NCI-H446 treated with DMSO at 0.1 percent for 48 hours (cell line): ENCODE results near the gene GNPTAB.
"Not testable (repeated sequence)": the region's sequence is repeated elsewhere in the genome, so short reads cannot be mapped to it uniquely, and the experiment has no call there.

Experiments
- DNase-seq: peaks from one replicate; lab custom pipeline; 2025; lab: John Stamatoyannopoulos, UW

GNPTAB gene

DNA sequence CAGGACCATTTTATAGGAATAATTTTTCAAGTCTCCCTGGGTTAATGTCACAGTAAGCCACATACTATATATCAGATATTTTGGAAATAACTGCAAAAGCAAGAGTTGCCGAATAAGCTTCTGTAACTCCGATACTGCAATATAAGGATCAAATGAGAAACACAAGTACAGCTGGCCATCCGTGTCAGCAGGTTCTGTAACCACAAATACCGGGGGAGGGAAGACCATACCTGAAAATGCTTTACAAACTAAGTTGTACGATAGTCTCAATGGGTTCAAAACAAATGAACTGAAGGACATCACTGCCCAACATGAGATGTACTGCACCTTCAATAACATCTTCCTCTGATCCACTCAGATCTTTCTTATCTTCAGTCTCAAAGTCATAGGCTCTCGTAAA lies 93.3 kb downstream of the GNPTAB start:
- no peak for DNase-seq

- not testable (repeated sequence) for DNase-seq
Observed at GRCh38 chr12:101734482-101734881, 96.3 kb downstream of the GNPTAB start.

DNA sequence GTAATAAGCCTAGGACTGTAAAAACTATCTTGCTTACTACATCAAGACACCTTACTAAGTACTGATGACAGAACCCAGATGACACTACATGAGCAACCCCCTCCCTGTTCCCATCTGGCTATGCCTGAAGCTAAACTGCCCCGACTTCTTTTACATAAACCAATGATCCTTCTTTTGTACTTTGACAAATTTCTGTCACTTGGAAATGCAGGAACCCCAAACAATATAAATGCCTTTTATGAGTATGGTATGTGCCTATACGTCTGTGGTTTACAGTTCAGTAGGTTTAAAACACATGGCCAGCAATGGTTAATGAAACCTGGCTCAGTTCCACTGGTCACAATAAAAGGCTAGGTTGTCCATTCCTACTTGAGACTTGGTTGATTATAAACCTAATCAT lies 97.6 kb downstream of the GNPTAB start:
- no peak for DNase-seq

- DNase-seq = no peak
Observed at GRCh38 chr12:101732318-101732717, 98.4 kb downstream of the GNPTAB start.

- no peak for DNase-seq
Observed at GRCh38 chr12:101729842-101730241, 100.9 kb downstream of the GNPTAB start.

DNA sequence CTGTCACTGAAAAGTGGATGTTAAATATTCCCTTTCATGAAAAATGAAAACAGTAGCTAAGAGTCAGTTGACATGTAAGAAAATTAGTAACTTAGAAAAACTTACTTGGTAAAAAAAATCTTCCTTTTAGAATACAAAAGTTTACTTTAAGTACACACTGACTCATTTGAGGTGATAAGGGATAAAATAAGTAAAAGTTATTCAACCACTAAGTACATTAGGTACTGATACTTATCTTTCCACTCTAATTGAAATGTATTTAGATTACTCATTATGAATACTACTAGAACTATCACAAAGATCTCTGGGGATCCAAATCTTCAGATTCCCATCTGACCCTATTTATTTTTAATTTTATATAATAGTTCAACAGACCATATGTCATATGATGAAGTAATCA lies 103.7 kb downstream of the GNPTAB start:
- no peak for DNase-seq

DNA sequence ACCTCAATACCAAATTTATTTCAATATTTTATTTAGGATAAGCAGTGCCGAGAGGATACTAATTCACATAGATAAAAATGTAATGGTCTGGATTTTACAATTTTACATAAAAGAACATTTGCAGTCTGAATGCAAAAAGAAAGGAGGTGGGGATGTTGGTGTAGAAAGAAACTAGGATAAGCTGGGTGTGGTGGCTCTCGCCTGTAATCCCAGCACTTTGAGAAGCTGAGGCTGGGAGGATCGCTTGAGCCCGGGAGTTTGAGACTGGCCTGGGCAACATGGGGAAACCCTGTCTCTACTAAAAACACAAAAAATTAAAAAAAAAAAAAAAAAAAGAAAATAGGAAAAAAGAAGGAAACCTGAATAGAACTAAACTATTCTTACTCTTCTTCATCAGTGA lies 108.4 kb downstream of the GNPTAB start:
- no peak for DNase-seq

GRCh38 chr12:101720118-101720517 lies 110.6 kb downstream of the GNPTAB start:
- DNase-seq = no peak

DNA sequence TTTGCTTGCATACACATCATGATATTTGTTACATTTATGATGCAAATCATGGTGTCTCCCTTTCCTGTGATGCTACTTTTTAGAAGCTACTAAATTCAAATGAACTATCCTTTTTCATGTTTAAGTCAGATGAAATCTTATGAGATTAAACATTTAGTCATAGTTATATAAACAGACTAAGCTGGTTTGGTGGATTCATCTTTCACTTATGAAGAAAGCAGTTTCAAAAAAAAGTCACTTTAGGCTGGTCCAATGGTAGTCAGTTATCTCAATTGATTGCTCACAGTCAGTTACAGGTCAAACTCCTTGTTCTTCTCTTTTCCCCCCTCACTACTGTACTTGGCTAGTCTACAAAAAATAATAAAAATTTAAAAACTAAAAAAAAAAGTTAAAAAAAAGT lies 111.2 kb downstream of the GNPTAB start:
- no peak for DNase-seq

DNA sequence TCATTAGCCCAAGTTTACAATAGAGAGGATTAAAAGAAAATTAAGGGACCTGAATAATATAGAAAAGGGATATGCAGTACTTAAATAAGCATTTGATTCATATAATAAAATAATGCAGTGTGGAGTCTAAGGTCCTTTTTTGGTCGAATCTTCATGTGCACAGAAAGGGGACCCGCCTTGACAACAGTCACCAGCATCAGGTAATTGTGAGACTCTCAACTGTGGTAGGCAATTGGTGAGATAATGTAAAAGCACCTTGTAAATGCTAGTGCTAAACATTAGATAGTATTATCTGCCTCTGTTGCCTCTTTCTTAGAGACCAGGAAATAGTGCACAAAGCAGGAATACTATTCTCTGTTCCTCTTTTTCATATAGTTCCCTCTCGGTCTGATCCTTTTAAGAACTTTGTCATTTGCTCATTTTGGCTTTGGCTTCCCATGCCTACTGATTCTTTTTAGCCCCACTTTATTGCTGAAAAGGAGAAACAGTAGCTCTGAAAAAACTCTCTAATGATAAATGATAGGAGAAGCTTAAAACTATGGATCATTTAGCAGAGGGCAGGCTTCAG lies 115.8 kb downstream of the GNPTAB start:
- DNase-seq = no peak

DNA sequence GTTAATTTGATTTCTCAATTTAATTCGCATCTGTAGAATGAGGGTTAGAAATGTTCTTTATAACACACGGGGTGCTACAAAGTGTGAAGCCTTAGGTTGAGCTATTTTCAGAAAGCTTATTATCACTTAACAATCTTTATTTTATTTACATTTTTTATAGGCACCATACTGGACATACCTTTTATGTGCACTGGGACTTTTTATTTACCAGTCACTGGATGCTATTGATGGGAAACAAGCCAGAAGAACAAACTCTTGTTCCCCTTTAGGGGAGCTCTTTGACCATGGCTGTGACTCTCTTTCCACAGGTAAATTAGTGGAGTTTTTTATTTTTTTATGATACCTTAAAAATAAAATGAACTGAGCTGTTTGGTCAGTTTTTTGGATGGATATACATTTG lies 116.8 kb downstream of the GNPTAB start:
- no peak for DNase-seq

GRCh38 chr12:101713059-101713682 lies 117.6 kb downstream of the GNPTAB start:
- no peak for DNase-seq

DNA sequence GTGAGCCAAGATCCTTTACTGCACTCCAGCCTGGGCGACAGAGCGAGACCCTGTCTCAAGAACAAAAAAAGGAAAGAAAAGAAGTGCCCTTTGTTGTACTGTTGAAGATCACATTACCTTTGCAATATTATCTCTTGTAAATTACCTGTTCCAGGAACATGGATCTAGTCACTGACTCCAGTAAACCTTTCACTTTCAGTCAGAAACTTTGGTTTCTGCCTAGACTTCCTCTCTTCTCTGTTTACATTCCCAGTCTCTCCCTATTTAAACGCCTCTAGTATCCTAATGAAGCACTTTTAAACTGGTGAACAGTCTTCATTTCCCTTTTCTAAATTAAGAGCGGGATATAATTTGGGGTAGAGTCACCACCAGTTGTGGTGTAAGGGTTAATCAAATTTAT lies 120.5 kb downstream of the GNPTAB start:
- no peak for DNase-seq

GRCh38 chr12:101707131-101707782 lies 123.5 kb downstream of the GNPTAB start:
- no peak for DNase-seq

- DNase-seq = no peak
Observed at GRCh38 chr12:101706403-101706802, 124.4 kb downstream of the GNPTAB start.

GRCh38 chr12:101703487-101703886 lies 127.3 kb downstream of the GNPTAB start:
- DNase-seq = no peak

DNA sequence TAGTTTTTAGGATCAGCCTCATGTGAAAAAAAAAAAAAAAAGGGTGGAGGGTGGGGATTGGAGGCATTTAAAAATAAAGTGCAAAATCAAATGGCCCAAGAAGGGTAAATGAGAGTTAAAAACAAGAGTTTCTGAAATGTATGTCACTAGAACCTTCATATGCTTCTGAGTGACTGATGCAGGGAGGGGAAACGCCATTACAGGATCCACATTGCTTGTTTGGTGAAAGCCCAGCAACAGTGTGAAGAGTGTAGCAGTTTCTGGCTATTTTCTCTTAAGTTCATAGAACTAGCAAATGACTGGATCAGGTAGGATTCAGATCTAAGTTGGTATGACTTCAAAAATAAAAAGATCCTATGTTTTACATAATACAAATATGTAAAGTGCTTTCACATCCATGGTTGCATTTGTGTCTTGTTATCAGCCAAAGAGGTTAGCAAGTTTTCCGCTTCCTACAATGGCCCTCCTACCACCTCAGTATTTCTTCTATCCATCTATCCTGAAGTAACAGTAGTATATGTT lies 130.4 kb downstream of the GNPTAB start:
- DNase-seq = no peak

- DNase-seq = no peak
Observed at GRCh38 chr12:101698800-101699347, 131.9 kb downstream of the GNPTAB start.

DNA sequence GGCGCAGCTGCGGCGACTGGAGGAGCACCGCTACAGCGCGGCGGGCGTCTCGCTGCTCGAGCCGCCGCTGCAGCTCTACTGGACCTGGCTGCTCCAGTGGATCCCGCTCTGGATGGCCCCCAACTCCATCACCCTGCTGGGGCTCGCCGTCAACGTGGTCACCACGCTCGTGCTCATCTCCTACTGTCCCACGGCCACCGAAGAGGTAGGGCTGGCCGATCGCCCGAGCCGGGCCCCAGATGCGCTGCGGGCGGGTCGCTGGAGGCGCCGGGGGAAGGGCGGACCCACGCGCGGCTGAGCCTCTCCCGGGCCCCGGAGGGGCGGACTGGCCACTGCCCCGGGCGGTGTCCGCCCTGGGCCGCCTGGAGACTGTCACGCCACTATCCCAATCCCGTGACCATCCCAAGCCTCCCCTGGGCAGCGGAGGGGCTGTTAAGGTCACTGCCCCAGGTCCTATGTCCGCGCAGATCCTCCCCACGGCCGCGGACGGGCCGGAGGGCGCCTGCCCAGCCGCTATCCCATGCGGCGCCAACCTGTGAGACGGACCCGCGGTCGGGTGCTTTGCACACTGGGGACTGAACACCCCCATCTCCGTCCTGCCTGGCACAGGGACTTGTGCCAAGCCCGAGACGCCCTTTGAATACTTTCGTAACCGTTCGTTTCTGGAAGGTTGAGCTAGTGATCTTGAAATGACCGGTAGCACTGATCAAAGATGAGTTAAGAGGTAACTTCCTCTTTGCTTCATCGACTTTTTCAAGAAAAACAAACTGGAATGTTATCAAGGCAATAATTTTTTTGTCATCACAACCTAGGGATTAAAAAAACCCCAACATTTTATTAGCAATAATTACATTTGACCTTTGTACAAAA lies 132.6 kb downstream of the GNPTAB start:
- DNase-seq = no peak

- no peak for DNase-seq
Observed at GRCh38 chr12:101697197-101697929, 133.4 kb downstream of the GNPTAB start, which contains the start of gene CHPT1. Gene CHPT1 (plus strand): TSS chr12:101697640. CDS start chr12:101697862, 222 bp downstream.
